Activated T-helper 1 cell treated with anti-CD3 and anti-CD28 coated beads, Interleukin-2, amount 50 U/mL, for 16 hours (primary cell): ENCODE data around the gene SKI.
"Not testable (repeated sequence)": the region's sequence is repeated elsewhere in the genome, so short reads cannot be mapped to it uniquely, and the experiment has no call there.

Experiments
- DNase-seq, 2 donors: peaks; one replicate each; pipeline ENCODE4 v3.0.0-alpha.2; 2020; ENCODE audit warnings: low read depth in 1 of 2, low spot score in 1 of 2

The SKI gene

GRCh38 chr1:2290595-2291510 lies 62.7 kb downstream of the SKI start:
- DNase-seq, result peak; percentile 44 to 64

GRCh38 chr1:2291577-2291976 lies 63.5 kb downstream of the SKI start:
- no peak for DNase-seq

- no peak for DNase-seq
These were observed 64.8 kb downstream of the SKI start for GRCh38 chr1:2292725-2293450.

- no peak for DNase-seq
These were observed 66.1 kb downstream of the SKI start for GRCh38 chr1:2294033-2294724.

- DNase-seq, result no peak
These were observed 66.6 kb downstream of the SKI start for GRCh38 chr1:2294725-2295078.

GRCh38 chr1:2295526-2295925 lies 67.4 kb downstream of the SKI start:
- no peak for DNase-seq

GRCh38 chr1:2296211-2296610 lies 68.1 kb downstream of the SKI start:
- DNase-seq, result not testable (repeated sequence)

GRCh38 chr1:2296614-2297013 lies 68.5 kb downstream of the SKI start:
- no peak for DNase-seq

GRCh38 chr1:2297246-2298011 lies 69.3 kb downstream of the SKI start:
- no peak for DNase-seq

- DNase-seq, result no peak
These were observed 70.6 kb downstream of the SKI start for GRCh38 chr1:2298685-2299084.

GRCh38 chr1:2299131-2299627 lies 71.1 kb downstream of the SKI start:
- DNase-seq, result no peak

- DNase-seq, result peak; percentile 41 to 59
These were observed 72.1 kb downstream of the SKI start for GRCh38 chr1:2300004-2300771.

GRCh38 chr1:2300851-2301606 lies 72.9 kb downstream of the SKI start:
- DNase-seq, result peak; percentile 78 to 81

- no peak for DNase-seq
These were observed 73.6 kb downstream of the SKI start for GRCh38 chr1:2301607-2302291.

GRCh38 chr1:2302292-2302925 lies 74.3 kb downstream of the SKI start:
- DNase-seq, result no peak

- no peak for DNase-seq
These were observed 75.1 kb downstream of the SKI start for GRCh38 chr1:2303016-2303775.

GRCh38 chr1:2303781-2304180 lies 75.7 kb downstream of the SKI start:
- DNase-seq, result no peak

- DNase-seq, result no peak
These were observed 76.2 kb downstream of the SKI start for GRCh38 chr1:2304282-2304681.
